Measurements from ENCODE around the gene EEF1G.
A peak's percentile ranks its signal among the peaks of the same experiment; 100 is the strongest.
"Not testable (repeated sequence)": the region's sequence is repeated elsewhere in the genome, so short reads cannot be mapped to it uniquely, and the experiment has no call there.

Gene EEF1G

GRCh38 chr11:62575837-62576236 lies 2.1 kb upstream of the EEF1G start:
- no peak for DNase-seq

GRCh38 chr11:62575156-62575555 lies 1.5 kb upstream of the EEF1G start:
- DNase-seq, result no peak

GRCh38 chr11:62574363-62575071 lies 826 bp upstream of the EEF1G start:
- peak; percentile 32 for DNase-seq

GRCh38 chr11:62573006-62573591 lies 592 bp downstream of the EEF1G start:
- no peak for DNase-seq

GRCh38 chr11:62572431-62572830 lies 1.3 kb downstream of the EEF1G start:
- DNase-seq, result no peak

GRCh38 chr11:62571493-62571892 lies 2.2 kb downstream of the EEF1G start:
- not testable (repeated sequence) for DNase-seq

GRCh38 chr11:62570903-62571302 lies 2.8 kb downstream of the EEF1G start:
- DNase-seq, result not testable (repeated sequence)

GRCh38 chr11:62569611-62570010 lies 4.1 kb downstream of the EEF1G start:
- DNase-seq, result no peak

GRCh38 chr11:62567018-62567633 lies 6.6 kb downstream of the EEF1G start:
- no peak for DNase-seq

- DNase-seq, result no peak
Observed at GRCh38 chr11:62566247-62566646, 7.4 kb downstream of the EEF1G start.

- DNase-seq, result no peak
Observed at GRCh38 chr11:62565100-62565802, 8.4 kb downstream of the EEF1G start.

GRCh38 chr11:62561677-62562230 lies 11.9 kb downstream of the EEF1G start:
- not testable (repeated sequence) for DNase-seq

- DNase-seq, result peak; percentile 46
Observed at GRCh38 chr11:62560566-62561103, 13.1 kb downstream of the EEF1G start.

- not testable (repeated sequence) for DNase-seq
Observed at GRCh38 chr11:62559626-62560025, 14.1 kb downstream of the EEF1G start.

- no peak for DNase-seq
Observed at GRCh38 chr11:62559204-62559603, 14.5 kb downstream of the EEF1G start.

- DNase-seq, result no peak
Observed at GRCh38 chr11:62558669-62559068, 15.0 kb downstream of the EEF1G start.

GRCh38 chr11:62556875-62557631 lies 16.6 kb downstream of the EEF1G start:
- no peak for DNase-seq

- peak; percentile 75 for DNase-seq
Observed at GRCh38 chr11:62556108-62556874, 17.4 kb downstream of the EEF1G start.

GRCh38 chr11:62555464-62556107 lies 18.1 kb downstream of the EEF1G start:
- no peak for DNase-seq

GRCh38 chr11:62554387-62555167 lies 19.1 kb downstream of the EEF1G start:
- DNase-seq, result no peak

All from NCI-H526 treated with DMSO at 0.1 percent for 48 hours (cell line).